ENCODE data around the gene NBPF12. TPM values are rescaled to one million over a fixed set of nuclear protein-coding genes. Genes with fewer than 3 reads are reported as not detected.
"Not testable (repeated sequence)": the region's sequence is repeated elsewhere in the genome, so short reads cannot be mapped to it uniquely, and the experiment has no call there.

Gene NBPF12
- total RNA-seq, 2 experiments from 2014 or later: 26.4 TPM

DNA sequence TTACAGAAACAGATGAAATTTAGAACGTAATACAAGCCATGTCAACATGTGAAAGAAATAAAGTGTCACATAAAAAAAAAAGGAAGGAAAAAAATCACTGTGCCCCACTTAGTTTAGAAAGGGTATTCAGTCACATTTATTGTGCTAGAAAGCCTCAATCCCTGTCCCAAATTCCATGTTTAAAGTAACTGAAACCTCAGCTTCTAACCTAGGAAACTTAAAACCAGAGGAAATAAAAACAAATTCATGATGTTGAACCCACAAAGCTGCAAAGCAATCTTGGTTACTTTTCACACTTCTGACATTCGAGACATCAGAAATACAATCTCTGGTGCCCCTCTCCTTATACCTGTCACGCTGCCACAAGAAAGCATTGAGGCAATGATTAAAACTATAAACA lies 101.8 kb downstream of the NBPF12 start:
- TF ChIP-seq, protein P1, sequence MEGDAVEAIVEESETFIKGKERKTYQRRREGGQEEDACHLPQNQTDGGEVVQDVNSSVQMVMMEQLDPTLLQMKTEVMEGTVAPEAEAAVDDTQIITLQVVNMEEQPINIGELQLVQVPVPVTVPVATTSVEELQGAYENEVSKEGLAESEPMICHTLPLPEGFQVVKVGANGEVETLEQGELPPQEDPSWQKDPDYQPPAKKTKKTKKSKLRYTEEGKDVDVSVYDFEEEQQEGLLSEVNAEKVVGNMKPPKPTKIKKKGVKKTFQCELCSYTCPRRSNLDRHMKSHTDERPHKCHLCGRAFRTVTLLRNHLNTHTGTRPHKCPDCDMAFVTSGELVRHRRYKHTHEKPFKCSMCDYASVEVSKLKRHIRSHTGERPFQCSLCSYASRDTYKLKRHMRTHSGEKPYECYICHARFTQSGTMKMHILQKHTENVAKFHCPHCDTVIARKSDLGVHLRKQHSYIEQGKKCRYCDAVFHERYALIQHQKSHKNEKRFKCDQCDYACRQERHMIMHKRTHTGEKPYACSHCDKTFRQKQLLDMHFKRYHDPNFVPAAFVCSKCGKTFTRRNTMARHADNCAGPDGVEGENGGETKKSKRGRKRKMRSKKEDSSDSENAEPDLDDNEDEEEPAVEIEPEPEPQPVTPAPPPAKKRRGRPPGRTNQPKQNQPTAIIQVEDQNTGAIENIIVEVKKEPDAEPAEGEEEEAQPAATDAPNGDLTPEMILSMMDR (IDR thresholded peaks at IDR 0.05): no peak

GRCh38 chr1:147042891-147043290 lies 104.8 kb downstream of the NBPF12 start:
- POLR2A ChIA-PET: interaction anchor here (1.7 kb wide), 1 partner anchor 104 kb away, joined by 3 read pairs; no protein-coding TSS in a partner anchor
- peak overlapping the region; percentile 26 for H3K4me3 ChIP-seq (ENCODE audit: low read length)
- H3K4me1 ChIP-seq (ENCODE audit: insufficient read depth, low read length): peaks cover 12% of the 10 kb centered on the region
- H3K27me3 ChIP-seq (ENCODE audit: control insufficient read depth in 1 of 2, insufficient read depth in 2 of 2, low read length in 2 of 2); H3K36me3 Mint-ChIP-seq (ENCODE audit: low read depth); H3K36me3 ChIP-seq (ENCODE audit: insufficient read depth, low read length); H3K27me3 Mint-ChIP-seq; H3K27ac ChIP-seq (ENCODE audit: low read depth in 1 of 2, low read length in 2 of 2); H3K9me3 ChIP-seq (ENCODE audit: control insufficient read depth in 1 of 2, insufficient read depth in 1 of 2, low read length in 2 of 2); intact Hi-C loops (cut with DNase I, micrococcal nuclease); CTCF ChIA-PET; H3K9me3 Mint-ChIP-seq: not testable (repeated sequence)
- DNase-seq: peak in 1 of 14 experiments; percentile 16
- peaks cover 36% of the 10 kb centered on the region for H3K4me1 Mint-ChIP-seq (ENCODE audit: low read depth)
- H3K27ac Mint-ChIP-seq: peak overlapping the region; percentile 4
- peak; percentile 21 for ATAC-seq (ENCODE audit: poor library complexity)
- peak overlapping the region; percentile 13 for H3K4me3 Mint-ChIP-seq

More for the DNA sequence above, 101.8 kb downstream of the NBPF12 start:
- Histone ChIP-seq H3K36me3 (ENCODE audit: insufficient read depth, low read length) (no peaks in the 10 kb centered on the region), H3K4me1 (ENCODE audit: insufficient read depth, low read length) (no peaks in the 10 kb centered on the region), H3K27me3 (ENCODE audit: control insufficient read depth in 1 of 2, insufficient read depth in 2 of 2, low read length in 2 of 2) (no peaks in the 10 kb centered on the region), H3K4me3 (ENCODE audit: low read length) (no peak overlapping the region), H3K9me3 (ENCODE audit: control insufficient read depth in 1 of 2, insufficient read depth in 1 of 2, low read length in 2 of 2) (no peaks in the 10 kb centered on the region), H3K27ac (ENCODE audit: low read depth in 1 of 2, low read length in 2 of 2) (no peak overlapping the region)
- CTCF ChIA-PET: no interaction called here
- no peak for DNase-seq
- peak overlapping the region; percentile 14 for H3K27ac Mint-ChIP-seq
- no peaks in the 10 kb centered on the region for H3K27me3 Mint-ChIP-seq
- no peaks in the 10 kb centered on the region for H3K36me3 Mint-ChIP-seq (ENCODE audit: low read depth)
- intact Hi-C loops (cut with DNase I, micrococcal nuclease): no loop called here
- H3K9me3 Mint-ChIP-seq: no peaks in the 10 kb centered on the region
- H3K4me1 Mint-ChIP-seq (ENCODE audit: low read depth): peaks cover 13% of the 10 kb centered on the region
- H3K4me3 Mint-ChIP-seq: peak overlapping the region; percentile 47
- ATAC-seq (ENCODE audit: poor library complexity): no peak
- POLR2A ChIA-PET: no interaction called here

DNA sequence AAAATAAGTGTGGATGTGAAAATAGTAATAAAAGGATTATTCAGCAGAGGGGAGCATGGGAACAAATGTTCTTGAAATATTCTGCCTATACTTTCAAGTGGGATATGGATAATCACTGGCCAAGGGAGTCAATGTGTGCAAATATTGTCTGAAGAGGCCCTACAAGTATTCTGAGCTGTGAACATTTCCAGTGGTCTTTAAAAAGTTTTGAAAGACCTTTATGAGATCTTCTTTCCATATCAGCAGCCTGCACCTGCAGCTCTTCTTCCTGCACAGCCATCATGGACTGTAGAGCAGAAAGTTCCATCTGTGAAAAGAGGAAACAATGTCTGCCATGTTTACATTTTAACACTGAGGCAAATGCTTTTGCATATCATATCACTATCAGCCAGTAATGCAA lies 106.4 kb downstream of the NBPF12 start:
- H3K4me1 Mint-ChIP-seq (ENCODE audit: low read depth): peaks cover 44% of the 10 kb centered on the region
- intact Hi-C loops (cut with DNase I, micrococcal nuclease); H3K27me3 Mint-ChIP-seq; CTCF ChIA-PET; H3K36me3 ChIP-seq (ENCODE audit: insufficient read depth, low read length); DNase-seq; H3K4me3 Mint-ChIP-seq; ATAC-seq (ENCODE audit: poor library complexity); H3K27me3 ChIP-seq (ENCODE audit: control insufficient read depth in 1 of 2, insufficient read depth in 2 of 2, low read length in 2 of 2); H3K4me3 ChIP-seq (ENCODE audit: low read length); H3K9me3 ChIP-seq (ENCODE audit: control insufficient read depth in 1 of 2, insufficient read depth in 1 of 2, low read length in 2 of 2); H3K27ac Mint-ChIP-seq; H3K27ac ChIP-seq (ENCODE audit: low read depth in 1 of 2, low read length in 2 of 2); H3K36me3 Mint-ChIP-seq (ENCODE audit: low read depth); H3K9me3 Mint-ChIP-seq: not testable (repeated sequence)
- POLR2A ChIA-PET: interaction anchor here (0.7 kb wide), 1 partner anchor 16 kb away, joined by 3 read pairs; no protein-coding TSS in a partner anchor
- H3K4me1 ChIP-seq (ENCODE audit: insufficient read depth, low read length): peaks cover 12% of the 10 kb centered on the region

Other genes with a start within 250 kb of the NBPF12 start
- gene PRKAB2, start 234.1 kb downstream of the NBPF12 start, total RNA-seq: 1 to 10 TPM; 7.4 to 9.6 TPM

All from CD4-positive, alpha-beta T cell (primary cell).